ENCODE data around the gene CDKAL1.

CDKAL1 gene

DNA sequence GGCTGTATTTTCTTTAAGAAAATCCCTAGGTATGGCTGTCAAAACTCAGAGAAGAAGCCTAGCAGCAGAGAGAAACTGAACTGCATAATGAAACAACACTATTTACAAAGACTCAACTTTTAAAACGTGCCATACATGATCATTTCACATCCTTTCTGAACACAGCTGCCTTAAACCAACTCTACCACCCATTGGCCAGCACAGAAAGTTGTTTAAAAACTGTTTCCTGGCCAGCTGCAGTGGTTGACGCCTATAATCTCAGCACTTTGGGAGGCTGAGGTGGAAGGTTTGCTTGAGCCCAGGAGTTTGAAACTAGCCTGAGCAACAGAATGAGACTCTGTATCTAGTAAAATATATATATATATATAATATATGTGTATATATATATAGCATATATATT is 722.9 kb downstream of the CDKAL1 start:
- no peaks in the 10 kb centered on the region for H3K4me1 ChIP-seq (ENCODE audit: control insufficient read depth in 1 of 2, insufficient read depth in 2 of 2, low read length in 2 of 2)
- H3K36me3 ChIP-seq (ENCODE audit: control insufficient read depth in 1 of 2, insufficient read depth in 2 of 2, low read length in 2 of 2), result no peaks in the 10 kb centered on the region
- H3K9me3 ChIP-seq (ENCODE audit: control insufficient read depth in 1 of 2, low read length in 2 of 2), result no peaks in the 10 kb centered on the region
- no peak overlapping the region for H3K27ac ChIP-seq (ENCODE audit: low read length)
- no peak overlapping the region for H3K4me3 ChIP-seq (ENCODE audit: low read depth in 1 of 2, low read length in 2 of 2)
- H3K27me3 ChIP-seq (ENCODE audit: low read depth, low read length), result no peaks in the 10 kb centered on the region

DNA sequence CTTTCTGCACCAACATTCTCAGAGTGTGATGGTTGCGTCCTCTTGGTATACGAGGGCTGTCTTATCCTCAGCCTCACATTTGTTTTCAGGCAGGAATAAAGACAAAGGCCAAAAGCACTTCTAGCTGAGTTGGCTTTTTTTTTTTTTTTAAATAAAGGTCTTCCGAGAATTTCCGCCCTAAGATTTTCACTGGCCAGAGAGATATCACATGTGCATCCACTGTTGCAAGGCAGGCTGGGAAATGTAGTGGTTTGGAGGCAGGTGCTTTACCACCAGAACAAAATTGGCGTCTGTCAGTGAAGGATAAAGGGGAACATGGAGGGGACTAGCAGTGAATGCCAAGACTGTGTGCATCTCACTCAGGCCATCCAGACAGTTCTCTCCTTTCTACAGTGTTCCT is 724.4 kb downstream of the CDKAL1 start:
- H3K27me3 ChIP-seq (ENCODE audit: low read depth, low read length), result no peaks in the 10 kb centered on the region
- no peaks in the 10 kb centered on the region for H3K36me3 ChIP-seq (ENCODE audit: control insufficient read depth in 1 of 2, insufficient read depth in 2 of 2, low read length in 2 of 2)
- no peak overlapping the region for H3K27ac ChIP-seq (ENCODE audit: low read length)
- no peaks in the 10 kb centered on the region for H3K4me1 ChIP-seq (ENCODE audit: control insufficient read depth in 1 of 2, insufficient read depth in 2 of 2, low read length in 2 of 2)
- H3K9me3 ChIP-seq (ENCODE audit: control insufficient read depth in 1 of 2, low read length in 2 of 2), result no peaks in the 10 kb centered on the region
- no peak overlapping the region for H3K4me3 ChIP-seq (ENCODE audit: low read depth in 1 of 2, low read length in 2 of 2)

- H3K27ac ChIP-seq (ENCODE audit: low read length), result no peak overlapping the region
- no peaks in the 10 kb centered on the region for H3K4me1 ChIP-seq (ENCODE audit: control insufficient read depth in 1 of 2, insufficient read depth in 2 of 2, low read length in 2 of 2)
- H3K27me3 ChIP-seq (ENCODE audit: low read depth, low read length), result no peaks in the 10 kb centered on the region
- no peaks in the 10 kb centered on the region for H3K36me3 ChIP-seq (ENCODE audit: control insufficient read depth in 1 of 2, insufficient read depth in 2 of 2, low read length in 2 of 2)
- H3K9me3 ChIP-seq (ENCODE audit: control insufficient read depth in 1 of 2, low read length in 2 of 2), result no peaks in the 10 kb centered on the region
- no peak overlapping the region for H3K4me3 ChIP-seq (ENCODE audit: low read depth in 1 of 2, low read length in 2 of 2)
Observed at GRCh38 chr6:21259660-21260059, 725.4 kb downstream of the CDKAL1 start.

GRCh38 chr6:21262504-21262903 is 728.2 kb downstream of the CDKAL1 start:
- H3K4me3 ChIP-seq (ENCODE audit: low read depth in 1 of 2, low read length in 2 of 2), result no peak overlapping the region
- H3K9me3 ChIP-seq (ENCODE audit: control insufficient read depth in 1 of 2, low read length in 2 of 2), result no peaks in the 10 kb centered on the region
- H3K27ac ChIP-seq (ENCODE audit: low read length), result no peak overlapping the region
- H3K27me3 ChIP-seq (ENCODE audit: low read depth, low read length), result no peaks in the 10 kb centered on the region
- no peaks in the 10 kb centered on the region for H3K36me3 ChIP-seq (ENCODE audit: control insufficient read depth in 1 of 2, insufficient read depth in 2 of 2, low read length in 2 of 2)
- no peaks in the 10 kb centered on the region for H3K4me1 ChIP-seq (ENCODE audit: control insufficient read depth in 1 of 2, insufficient read depth in 2 of 2, low read length in 2 of 2)

GRCh38 chr6:21263531-21264287 is 729.5 kb downstream of the CDKAL1 start:
- Histone ChIP-seq H3K4me3 (ENCODE audit: low read depth in 1 of 2, low read length in 2 of 2) (no peak overlapping the region), H3K9me3 (ENCODE audit: control insufficient read depth in 1 of 2, low read length in 2 of 2) (no peaks in the 10 kb centered on the region), H3K27ac (ENCODE audit: low read length) (no peak overlapping the region), H3K27me3 (ENCODE audit: low read depth, low read length) (no peaks in the 10 kb centered on the region), H3K36me3 (ENCODE audit: control insufficient read depth in 1 of 2, insufficient read depth in 2 of 2, low read length in 2 of 2) (no peaks in the 10 kb centered on the region), H3K4me1 (ENCODE audit: control insufficient read depth in 1 of 2, insufficient read depth in 2 of 2, low read length in 2 of 2) (no peaks in the 10 kb centered on the region)

- no peaks in the 10 kb centered on the region for H3K9me3 ChIP-seq (ENCODE audit: control insufficient read depth in 1 of 2, low read length in 2 of 2)
- H3K4me1 ChIP-seq (ENCODE audit: control insufficient read depth in 1 of 2, insufficient read depth in 2 of 2, low read length in 2 of 2), result no peaks in the 10 kb centered on the region
- no peaks in the 10 kb centered on the region for H3K27me3 ChIP-seq (ENCODE audit: low read depth, low read length)
- no peak overlapping the region for H3K27ac ChIP-seq (ENCODE audit: low read length)
- no peak overlapping the region for H3K4me3 ChIP-seq (ENCODE audit: low read depth in 1 of 2, low read length in 2 of 2)
- no peaks in the 10 kb centered on the region for H3K36me3 ChIP-seq (ENCODE audit: control insufficient read depth in 1 of 2, insufficient read depth in 2 of 2, low read length in 2 of 2)
Observed at GRCh38 chr6:21264288-21265033, 730.2 kb downstream of the CDKAL1 start.

GRCh38 chr6:21265034-21265729 is 730.9 kb downstream of the CDKAL1 start:
- Histone ChIP-seq H3K36me3 (ENCODE audit: control insufficient read depth in 1 of 2, insufficient read depth in 2 of 2, low read length in 2 of 2) (no peaks in the 10 kb centered on the region), H3K9me3 (ENCODE audit: control insufficient read depth in 1 of 2, low read length in 2 of 2) (no peaks in the 10 kb centered on the region), H3K27ac (ENCODE audit: low read length) (no peak overlapping the region), H3K4me3 (ENCODE audit: low read depth in 1 of 2, low read length in 2 of 2) (no peak overlapping the region), H3K4me1 (ENCODE audit: control insufficient read depth in 1 of 2, insufficient read depth in 2 of 2, low read length in 2 of 2) (no peaks in the 10 kb centered on the region), H3K27me3 (ENCODE audit: low read depth, low read length) (no peaks in the 10 kb centered on the region)

DNA sequence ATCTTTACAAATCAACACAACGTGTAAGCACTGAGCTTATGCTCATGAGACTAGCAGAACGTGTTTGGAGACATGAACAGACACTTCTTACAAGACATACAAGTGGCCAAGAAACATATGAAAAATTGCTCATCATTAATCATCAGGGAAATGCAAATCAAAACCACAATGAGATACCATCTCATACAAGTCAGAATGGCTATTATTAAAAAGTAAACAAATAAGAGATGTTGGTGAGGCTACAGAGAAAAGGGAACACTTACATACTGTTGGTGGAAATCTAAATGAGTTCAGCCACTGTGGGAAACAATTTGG is 731.4 kb downstream of the CDKAL1 start:
- Histone ChIP-seq H3K27me3 (ENCODE audit: low read depth, low read length) (no peaks in the 10 kb centered on the region), H3K9me3 (ENCODE audit: control insufficient read depth in 1 of 2, low read length in 2 of 2) (no peaks in the 10 kb centered on the region), H3K4me3 (ENCODE audit: low read depth in 1 of 2, low read length in 2 of 2) (no peak overlapping the region), H3K27ac (ENCODE audit: low read length) (no peak overlapping the region), H3K36me3 (ENCODE audit: control insufficient read depth in 1 of 2, insufficient read depth in 2 of 2, low read length in 2 of 2) (no peaks in the 10 kb centered on the region), H3K4me1 (ENCODE audit: control insufficient read depth in 1 of 2, insufficient read depth in 2 of 2, low read length in 2 of 2) (no peaks in the 10 kb centered on the region)

GRCh38 chr6:21270636-21271201 is 736.5 kb downstream of the CDKAL1 start:
- no peaks in the 10 kb centered on the region for H3K27me3 ChIP-seq (ENCODE audit: low read depth, low read length)
- no peaks in the 10 kb centered on the region for H3K4me1 ChIP-seq (ENCODE audit: control insufficient read depth in 1 of 2, insufficient read depth in 2 of 2, low read length in 2 of 2)
- no peaks in the 10 kb centered on the region for H3K36me3 ChIP-seq (ENCODE audit: control insufficient read depth in 1 of 2, insufficient read depth in 2 of 2, low read length in 2 of 2)

GRCh38 chr6:21271428-21272155 is 737.3 kb downstream of the CDKAL1 start:
- Histone ChIP-seq H3K27ac (ENCODE audit: low read length) (no peak overlapping the region), H3K27me3 (ENCODE audit: low read depth, low read length) (no peaks in the 10 kb centered on the region), H3K4me3 (ENCODE audit: low read depth in 1 of 2, low read length in 2 of 2) (no peak overlapping the region), H3K36me3 (ENCODE audit: control insufficient read depth in 1 of 2, insufficient read depth in 2 of 2, low read length in 2 of 2) (no peaks in the 10 kb centered on the region), H3K9me3 (ENCODE audit: control insufficient read depth in 1 of 2, low read length in 2 of 2) (peaks cover 0 to 6% of the 10 kb centered on the region in 2 donors), H3K4me1 (ENCODE audit: control insufficient read depth in 1 of 2, insufficient read depth in 2 of 2, low read length in 2 of 2) (no peaks in the 10 kb centered on the region)

More at GRCh38 chr6:21270636-21271201, 736.5 kb downstream of the CDKAL1 start:
- Histone ChIP-seq H3K9me3 (ENCODE audit: control insufficient read depth in 1 of 2, low read length in 2 of 2) (peaks cover 0 to 6% of the 10 kb centered on the region in 2 donors), H3K4me3 (ENCODE audit: low read depth in 1 of 2, low read length in 2 of 2) (no peak overlapping the region), H3K27ac (ENCODE audit: low read length) (no peak overlapping the region)

- Histone ChIP-seq H3K27ac (ENCODE audit: low read length) (no peak overlapping the region), H3K9me3 (ENCODE audit: control insufficient read depth in 1 of 2, low read length in 2 of 2) (peaks cover 0 to 6% of the 10 kb centered on the region in 2 donors), H3K4me1 (ENCODE audit: control insufficient read depth in 1 of 2, insufficient read depth in 2 of 2, low read length in 2 of 2) (no peaks in the 10 kb centered on the region), H3K36me3 (ENCODE audit: control insufficient read depth in 1 of 2, insufficient read depth in 2 of 2, low read length in 2 of 2) (no peaks in the 10 kb centered on the region), H3K4me3 (ENCODE audit: low read depth in 1 of 2, low read length in 2 of 2) (no peak overlapping the region), H3K27me3 (ENCODE audit: low read depth, low read length) (no peaks in the 10 kb centered on the region)
Observed at GRCh38 chr6:21273451-21273850, 739.2 kb downstream of the CDKAL1 start.
